ENCODE data around the gene PPWD1. TPM values are rescaled to one million over a fixed set of nuclear protein-coding genes. Genes with fewer than 3 reads are reported as not detected.

The PPWD1 gene
- total RNA-seq, 2 donors from 2014 or later, result 54.0 to 57.5 TPM

Other genes with a start within 250 kb of the PPWD1 start
- 1 to 10 TPM; 1.2 to 1.4 TPM for gene ADAMTS6, start 81.4 kb upstream of the PPWD1 start, total RNA-seq
- gene CENPK, start 128 bp upstream of the PPWD1 start, total RNA-seq, result 10 to 100 TPM; 72.0 to 82.5 TPM
- gene TRIM23, start 61.0 kb downstream of the PPWD1 start, total RNA-seq, result 1 to 10 TPM; 7.0 to 8.0 TPM
- 1 to 10 TPM; 1.7 to 3.8 TPM for gene SHLD3, start 61.7 kb downstream of the PPWD1 start, total RNA-seq
- 10 to 100 TPM; 12.3 to 20.7 TPM for gene TRAPPC13, start 61.7 kb downstream of the PPWD1 start, total RNA-seq
- gene SGTB, start 158.8 kb downstream of the PPWD1 start, total RNA-seq, result 10 to 100 TPM; 14.9 to 18.4 TPM
- gene NLN, start 158.9 kb downstream of the PPWD1 start, total RNA-seq, result 10 to 100 TPM; 13.5 to 32.2 TPM

All from activated T-helper 17 cell treated with anti-CD3 and anti-CD28 coated beads, Interleukin-2, amount 50 U/mL, for 72 hours (primary cell).